IMR-90 (cell line): Measurements from ENCODE around the gene RPGR. TPM values are rescaled to one million over a fixed set of nuclear protein-coding genes. Genes with fewer than 3 reads are reported as not detected.

Source experiments
- ATAC-seq: fragments of 200-7000 bp; cut with Tn5 transposase; 2 replicates; pipeline ENCODE4 v1.9.1; 2020; ENCODE audit warnings: low read depth, mild to moderate bottlenecking, moderate library complexity
- BruUV-seq: library from RNA; stranded (reverse); fragments of 400-500 nt; replicated peaks from 2 replicates; lab custom pipeline; 2021; lab: Mats Ljungman, UMichigan
- CTCF ChIA-PET: fragments of 300-600 bp; formaldehyde crosslinking; extraction: SDS; loops from one replicate; lab custom pipeline; 2021; ENCODE audit warnings: antibody characterized with exemption; lab: Yijun Ruan, JAX
- POLR2A ChIA-PET: fragments of 300-600 bp; sonication (Branson Sonifier 250); formaldehyde crosslinking; loops from one replicate; lab custom pipeline; 2022; ENCODE audit warnings: antibody characterized with exemption; ENCODE audit not compliant: unreplicated experiment; lab: Charles Lee
- DNase-seq: peaks from one replicate; pipeline ENCODE4 v3.0.0; 2013
- H2AFZ ChIP-seq: replicated peaks from 2 replicates; pipeline ENCODE3; 2013; ENCODE audit warnings: low read length, mild to moderate bottlenecking; ENCODE audit not compliant: poor library complexity
- H2AK5ac ChIP-seq: 2 replicates; pipeline ENCODE4 v1.6.1; 2013; ENCODE audit warnings: low read depth, low read length, inconsistent platforms
- H2AK9ac ChIP-seq: replicated peaks from 2 replicates; pipeline ENCODE3; 2013; ENCODE audit warnings: mild to moderate bottlenecking, low read depth, low read length, moderate library complexity; ENCODE audit not compliant: poor library complexity
- H2BK120ac ChIP-seq: 2 replicates; pipeline ENCODE4 v1.6.1; 2013; ENCODE audit warnings: low read depth, low read length, inconsistent platforms
- H2BK15ac ChIP-seq: 3 replicates; pipeline ENCODE4 v1.6.1; 2013; ENCODE audit warnings: low read depth, low read length, inconsistent platforms
- H2BK20ac ChIP-seq: 2 replicates; pipeline ENCODE4 v1.6.1; 2013; ENCODE audit warnings: low read depth, mild to moderate bottlenecking, inconsistent platforms, low read length, moderate library complexity
- H2BK5ac ChIP-seq: 2 replicates; pipeline ENCODE4 v1.6.1; 2013; ENCODE audit warnings: mild to moderate bottlenecking, low read depth, low read length, inconsistent platforms; ENCODE audit not compliant: poor library complexity, severe bottlenecking
- H3K14ac ChIP-seq: replicated peaks from 2 replicates; pipeline ENCODE4 v1.6.1; 2013; ENCODE audit warnings: low read depth, low read length, inconsistent platforms
- H3K18ac ChIP-seq: 2 replicates; pipeline ENCODE4 v1.6.1; 2013; ENCODE audit warnings: low read depth, low read length, control low read depth
- H3K23ac ChIP-seq: 2 replicates; pipeline ENCODE4 v1.6.1; 2013; ENCODE audit warnings: low read depth, low read length, inconsistent platforms
- H3K27ac ChIP-seq: 2 replicates; pipeline ENCODE4 v1.5.1; 2013; ENCODE audit warnings: mild to moderate bottlenecking, control low read depth, low read length; ENCODE audit not compliant: insufficient read depth
- H3K27me3 ChIP-seq: 2 replicates; pipeline ENCODE4 v1.6.1; 2013; ENCODE audit warnings: low read length; ENCODE audit not compliant: control insufficient read depth, insufficient read depth
- H3K36me3 ChIP-seq: 2 replicates; pipeline ENCODE4 v1.6.1; 2013; ENCODE audit warnings: low read length, mixed read lengths; ENCODE audit not compliant: control insufficient read depth, insufficient read depth
- H3K4ac ChIP-seq: 2 replicates; pipeline ENCODE4 v1.6.1; 2013; ENCODE audit warnings: low read depth, low read length, inconsistent platforms
- H3K4me1 ChIP-seq: 2 replicates; pipeline ENCODE4 v1.6.1; 2013; ENCODE audit warnings: low read length, mixed read lengths; ENCODE audit not compliant: control insufficient read depth, insufficient read depth
- H3K4me2 ChIP-seq: 2 replicates; pipeline ENCODE4 v1.6.1; 2013; ENCODE audit warnings: low read depth, mild to moderate bottlenecking, control low read depth, low read length, moderate library complexity
- H3K4me3 ChIP-seq: 2 replicates; pipeline ENCODE4 v1.5.1; 2013; ENCODE audit warnings: low read depth, mild to moderate bottlenecking, control low read depth, low read length, moderate library complexity; ENCODE audit not compliant: insufficient read depth
- H3K56ac ChIP-seq: 2 replicates; pipeline ENCODE4 v1.6.1; 2013; ENCODE audit warnings: low read length, inconsistent platforms; ENCODE audit not compliant: insufficient read depth; ENCODE audit errors: extremely low read depth
- H3K79me1 ChIP-seq, 2 experiments: 2 replicates each; pipeline ENCODE4 v1.6.1; 2013; ENCODE audit warnings: low read length in 2 of 2, inconsistent platforms in 1 of 2, low read depth in 1 of 2
- H3K9ac ChIP-seq: 2 replicates; pipeline ENCODE4 v1.6.1; 2013; ENCODE audit warnings: low read depth, low read length, control low read depth
- H3K9me1 ChIP-seq: 2 replicates; pipeline ENCODE4 v1.6.1; 2013; ENCODE audit warnings: low read length, inconsistent platforms; ENCODE audit not compliant: insufficient read depth
- H3K9me3 ChIP-seq: 2 replicates; pipeline ENCODE4 v1.6.1; 2013; ENCODE audit warnings: low read length; ENCODE audit not compliant: control insufficient read depth, insufficient read depth
- H4K20me1 ChIP-seq: 2 replicates; pipeline ENCODE4 v1.6.1; 2013; ENCODE audit warnings: low read length, inconsistent platforms; ENCODE audit not compliant: insufficient read depth
- H4K5ac ChIP-seq: 2 replicates; pipeline ENCODE4 v1.6.1; 2013; ENCODE audit warnings: mild to moderate bottlenecking, low read depth, low read length, control low read depth
- H4K8ac ChIP-seq, 2 experiments: 2 replicates each; pipeline ENCODE4 v1.6.1; 2013; ENCODE audit warnings: low read depth in 2 of 2, low read length in 2 of 2, control low read depth in 1 of 2, inconsistent platforms in 1 of 2
- H4K91ac ChIP-seq: 2 replicates; pipeline ENCODE4 v1.6.1; 2013; ENCODE audit warnings: low read depth, low read length, inconsistent platforms; ENCODE audit not compliant: insufficient read depth
- BHLHE40 ChIP-seq: fragments of 150-350 bp; IDR thresholded peaks from 2 replicates; pipeline ENCODE4 v1.6.1; 2016; ENCODE audit warnings: mild to moderate bottlenecking, low read depth, low read length
- CEBPB ChIP-seq: IDR thresholded peaks from 2 replicates; pipeline ENCODE4 v1.6.1; 2012; ENCODE audit warnings: low read depth, low read length, improper control_type of control experiment
- CHD1 ChIP-seq: IDR thresholded peaks from 2 replicates; pipeline ENCODE4 v1.6.1; 2012; ENCODE audit warnings: low read depth, low read length, improper control_type of control experiment
- CTCF ChIP-seq: conservative IDR thresholded peaks from 2 replicates; pipeline ENCODE4 v1.5.1; 2012; ENCODE audit warnings: mild to moderate bottlenecking, low read depth, low read length, improper control_type of control experiment
- ELK1 ChIP-seq: fragments of 150-350 bp; IDR thresholded peaks from 2 replicates; pipeline ENCODE4 v1.6.1; 2016; ENCODE audit warnings: low read depth, mild to moderate bottlenecking, low read length, moderate library complexity, borderline replicate concordance
- FOS ChIP-seq: fragments of 150-350 bp; IDR thresholded peaks from 2 replicates; pipeline ENCODE4 v1.6.1; 2016; ENCODE audit warnings: low read depth, low read length
- MAFK ChIP-seq: IDR thresholded peaks from 2 replicates; pipeline ENCODE4 v1.6.1; 2012; ENCODE audit warnings: low read depth, low read length, improper control_type of control experiment
- MAZ ChIP-seq: IDR thresholded peaks from 2 replicates; pipeline ENCODE4 v1.6.1; 2012; ENCODE audit warnings: low read depth, mild to moderate bottlenecking, low read length, improper control_type of control experiment, moderate library complexity, borderline replicate concordance
- MXI1 ChIP-seq: IDR thresholded peaks from 2 replicates; pipeline ENCODE4 v1.6.1; 2012; ENCODE audit warnings: low read depth, mild to moderate bottlenecking, low read length, moderate library complexity, borderline replicate concordance
- NFE2L2 ChIP-seq: fragments of 150-350 bp; IDR thresholded peaks from 2 replicates; pipeline ENCODE4 v1.6.1; 2016; ENCODE audit warnings: low read depth, mild to moderate bottlenecking, low read length
- POLR2A ChIP-seq: IDR thresholded peaks from 2 replicates; pipeline ENCODE4 v1.6.1; 2012; ENCODE audit warnings: mild to moderate bottlenecking, low read depth, low read length
- RAD21 ChIP-seq: IDR thresholded peaks from 2 replicates; pipeline ENCODE4 v1.6.1; 2012; ENCODE audit warnings: low read length, improper control_type of control experiment
- RFX5 ChIP-seq: IDR thresholded peaks from 2 replicates; pipeline ENCODE4 v1.8.0; 2012; ENCODE audit warnings: low read depth, mild to moderate bottlenecking, low read length, moderate library complexity
- SMC3 ChIP-seq: fragments of 150-350 bp; IDR thresholded peaks from 2 replicates; pipeline ENCODE4 v1.6.1; 2016; ENCODE audit warnings: low read depth, mild to moderate bottlenecking, antibody characterized with exemption, low read length, moderate library complexity
- USF2 ChIP-seq: fragments of 150-350 bp; IDR thresholded peaks from 2 replicates; pipeline ENCODE4 v1.6.1; 2017; ENCODE audit warnings: mild to moderate bottlenecking, antibody characterized with exemption, low read length, low read depth
- WGBS, 2 experiments: methylation state at CpG; one replicate each; pipeline versions ENCODE4 v1.1.5 to v1.1.7; 2013; ENCODE audit warnings: missing lambda C conversion rate in 2 of 2; ENCODE audit not compliant: insufficient read length in 1 of 2; ENCODE audit errors: extremely low coverage in 2 of 2; 5-methylcytosine and 5-hydroxymethylcytosine counted together
- dilution Hi-C: fragments of 300-500 bp; cut with HindIII; formaldehyde crosslinking; loops from one replicate; pipeline ENCODE4 v1.14.3; 2018; ENCODE audit warnings: low sequenced_read_pairs; ENCODE audit not compliant: unreplicated experiment
- in situ Hi-C: fragments of 300-500 bp; cut with MboI; formaldehyde crosslinking; loops from 3 replicates; pipeline ENCODE4 v1.14.3; 2019; ENCODE audit warnings: low sequenced_read_pairs, inconsistent platforms, mixed read lengths
- intact Hi-C: fragments of 100-400 bp; cut with micrococcal nuclease; formaldehyde crosslinking; loops from 2 replicates; pipeline ENCODE4 v1.10.0; 2022
- polyA plus RNA-seq, 3 experiments: library from polyadenylated mRNA; depleted of rRNA; stranded (reverse); fragments of >200 nt; gene quantifications; 2 replicates each; pipeline ENCODE4 v1.2.3, GENCODE V29; 2012; ENCODE audit warnings: low replicate concordance in 1 of 3
- total RNA-seq: library from RNA; depleted of rRNA; stranded (reverse); fragments of >200 nt; gene quantifications from 2 replicates; pipeline ENCODE4 v1.2.3, GENCODE V29; 2012

The RPGR gene
- total and polyA plus RNA-seq, 2 of the 4 experiments (the other 2 are of a cell fraction): 2.2 to 3.8 TPM

- no peak overlapping the region for H3K9ac ChIP-seq
- H4K5ac ChIP-seq: no peak overlapping the region
- no peak overlapping the region for H3K4me2 ChIP-seq
- ChIA-PET POLR2A (no interaction called here), CTCF (no interaction called here)
- no peak for ATAC-seq
- H3K9me1 ChIP-seq: no peaks in the 10 kb centered on the region
- H3K79me1 ChIP-seq: no peaks in the 10 kb centered on the region
- H3K9me3 ChIP-seq: no peaks in the 10 kb centered on the region
- intact Hi-C loops: no loop called here
- no peak overlapping the region for H3K4ac ChIP-seq
- no CpG with 5 or more reads among the region's 2 CpGs for WGBS, 2 experiments
- H2AFZ ChIP-seq: no peak overlapping the region
- no peak overlapping the region for H2AK5ac ChIP-seq
- dilution Hi-C loops: no loop called here
- no peak overlapping the region for H3K56ac ChIP-seq
- H2BK5ac ChIP-seq: no peak overlapping the region
- no peak overlapping the region for H2BK20ac ChIP-seq
- H3K14ac ChIP-seq: no peak overlapping the region
- H3K4me3 ChIP-seq: no peak overlapping the region
- H2BK120ac ChIP-seq: no peak overlapping the region
- H3K23ac ChIP-seq: no peak overlapping the region
- no peaks in the 10 kb centered on the region for H3K36me3 ChIP-seq
- H4K20me1 ChIP-seq: no peaks in the 10 kb centered on the region
- H2BK15ac ChIP-seq: no peak overlapping the region
- BruUV-seq: no TSS peak
- no peak overlapping the region for H2AK9ac ChIP-seq
- in situ Hi-C loops: no loop called here
- H4K8ac ChIP-seq: no peak overlapping the region
- H3K27ac ChIP-seq: no peak overlapping the region
- H4K91ac ChIP-seq: no peak overlapping the region
- H3K18ac ChIP-seq: no peak overlapping the region
- no peaks in the 10 kb centered on the region for H3K4me1 ChIP-seq
- no peak for DNase-seq
- H3K27me3 ChIP-seq: peaks cover 6% of the 10 kb centered on the region
- TF ChIP-seq CTCF (no peak), MAFK (no peak), SMC3 (no peak), BHLHE40 (no peak), POLR2A (no peak), ELK1 (no peak), CHD1 (no peak), NFE2L2 (no peak), USF2 (no peak), RFX5 (no peak), MAZ (no peak), CEBPB (no peak), RAD21 (no peak), FOS (no peak), MXI1 (no peak)
Observed at GRCh38 chrX:38342853-38343778, 15.8 kb upstream of the RPGR start.
